ENCODE results near the gene AP1M1. TPM values are rescaled to one million over a fixed set of nuclear protein-coding genes. Genes with fewer than 3 reads are reported as not detected.

AP1M1 gene
- total and polyA plus RNA-seq, 9 donors = 28.4 to 81.7 (median 51.6) TPM

- peak in 4 of 5 donors; percentile 31 to 64 (median 54) for DNase-seq
- no peak overlapping the region for H3K27ac ChIP-seq
- H3K4me3 ChIP-seq = no peak overlapping the region
- no peaks in the 10 kb centered on the region for H3K27me3 ChIP-seq
- no peaks in the 10 kb centered on the region for H3K36me3 ChIP-seq
- 57 to 78% (median 63%) methylated on average over 12 of the region's 12 CpGs for WGBS, 3 donors
- peaks cover 11% of the 10 kb centered on the region for H3K4me1 ChIP-seq (ENCODE audit: insufficient read depth)
- no peaks in the 10 kb centered on the region for H3K9me3 ChIP-seq
- intact Hi-C loops (cut with DNase I) = no loop called here
- TF ChIP-seq EP300 (IDR thresholded peaks at IDR 0.05) (no peak), POLR2A (IDR thresholded peaks at IDR 0.05) (no peak), CTCF (IDR thresholded peaks at IDR 0.05) (no peak)
Observed at GRCh38 chr19:16295057-16295456, 97.3 kb downstream of the AP1M1 start.

Small RNA genes lying within 50 kb of the gene (small RNA-seq; reads per million reads assigned to genes)
- not detected for gene RF00017

Other genes with a start within 250 kb of the AP1M1 start
- gene OR10H4, start 248.9 kb upstream of the AP1M1 start, total RNA-seq = not detected
- not detected for gene OR10H4, start 248.9 kb upstream of the AP1M1 start, polyA plus RNA-seq
- 100 to 1,000 TPM; 286 to 642 (median 554) TPM for gene TPM4, start 121.4 kb upstream of the AP1M1 start, total RNA-seq
- gene TPM4, start 121.4 kb upstream of the AP1M1 start, polyA plus RNA-seq = 100 to 1,000 TPM; 347 to 664 TPM
- 10 to 100 TPM; 17.2 to 70.5 (median 52.9) TPM for gene RAB8A, start 86.0 kb upstream of the AP1M1 start, total RNA-seq
- 100 to 1,000 TPM in 1 of 2 donors, 10 to 100 TPM in 1; 23.8 to 114 TPM for gene RAB8A, start 86.0 kb upstream of the AP1M1 start, polyA plus RNA-seq
- gene HSH2D, start 54.2 kb upstream of the AP1M1 start, total RNA-seq = 1 to 10 TPM in 2 of 7 donors, under 1 TPM in 5; 0.20 to 1.3 (median 0.31) TPM
- under 1 TPM; 0.21 to 0.68 TPM for gene HSH2D, start 54.2 kb upstream of the AP1M1 start, polyA plus RNA-seq
- gene CIB3, start 24.4 kb upstream of the AP1M1 start, total RNA-seq = not detected
- not detected for gene CIB3, start 24.4 kb upstream of the AP1M1 start, polyA plus RNA-seq
- gene FAM32A, start 12.5 kb upstream of the AP1M1 start, total RNA-seq = 10 to 100 TPM; 37.9 to 62.6 (median 43.7) TPM
- 10 to 100 TPM; 62.7 to 68.6 TPM for gene FAM32A, start 12.5 kb upstream of the AP1M1 start, polyA plus RNA-seq
- gene KLF2, start 126.9 kb downstream of the AP1M1 start, total RNA-seq = 100 to 1,000 TPM in 3 of 7 donors, 10 to 100 TPM in 4; 69.5 to 399 (median 97.8) TPM
- gene KLF2, start 126.9 kb downstream of the AP1M1 start, polyA plus RNA-seq = 10 to 100 TPM; 48.3 to 48.7 TPM